Cerebellar nuclear complex (tissue), 1 donor: ENCODE results near the gene PKD1.

Experiments
- DNase-seq, 2 experiments: peaks; one replicate each; lab custom pipeline; 2025; lab: John Stamatoyannopoulos, UW

Gene PKD1

DNA sequence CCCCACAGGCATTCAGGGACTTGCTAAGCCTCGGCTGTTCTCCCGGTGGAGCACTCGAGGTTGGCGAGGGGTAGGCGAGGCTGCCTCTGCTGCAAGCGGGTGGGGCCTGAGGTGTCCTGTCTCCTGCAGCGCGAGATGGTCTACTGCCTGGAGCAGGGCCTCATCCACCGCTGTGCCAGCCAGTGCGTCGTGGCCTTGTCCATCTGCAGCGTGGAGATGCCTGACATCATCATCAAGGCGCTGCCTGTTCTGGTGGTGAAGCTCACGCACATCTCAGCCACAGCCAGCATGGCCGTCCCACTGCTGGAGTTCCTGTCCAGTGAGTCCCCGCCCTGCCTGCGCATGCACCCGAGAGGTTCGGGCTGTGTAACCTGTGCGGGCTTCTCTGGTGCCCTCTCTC lies 61.6 kb downstream of the PKD1 start:
- no peak for DNase-seq

DNA sequence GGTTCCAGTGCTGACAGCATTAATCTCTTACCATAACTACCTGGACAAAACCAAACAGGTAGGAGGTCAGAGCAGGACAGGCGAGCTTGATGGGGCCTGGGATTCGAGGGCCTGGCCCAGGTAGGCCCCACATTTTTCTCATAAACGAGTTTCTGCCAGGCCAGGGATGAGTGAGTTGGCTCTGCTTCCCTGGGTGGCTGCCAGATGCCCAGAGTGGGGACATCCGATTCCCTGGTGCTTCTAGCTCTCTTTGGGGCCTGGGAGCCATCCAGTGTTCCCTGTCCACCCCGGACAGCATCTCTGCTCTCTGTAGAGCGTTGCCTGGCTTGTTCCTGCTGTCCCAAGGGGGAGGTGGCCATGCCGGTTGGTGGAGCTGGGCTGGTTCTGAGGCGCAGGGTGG lies 62.8 kb downstream of the PKD1 start:
- DNase-seq, result no peak

DNA sequence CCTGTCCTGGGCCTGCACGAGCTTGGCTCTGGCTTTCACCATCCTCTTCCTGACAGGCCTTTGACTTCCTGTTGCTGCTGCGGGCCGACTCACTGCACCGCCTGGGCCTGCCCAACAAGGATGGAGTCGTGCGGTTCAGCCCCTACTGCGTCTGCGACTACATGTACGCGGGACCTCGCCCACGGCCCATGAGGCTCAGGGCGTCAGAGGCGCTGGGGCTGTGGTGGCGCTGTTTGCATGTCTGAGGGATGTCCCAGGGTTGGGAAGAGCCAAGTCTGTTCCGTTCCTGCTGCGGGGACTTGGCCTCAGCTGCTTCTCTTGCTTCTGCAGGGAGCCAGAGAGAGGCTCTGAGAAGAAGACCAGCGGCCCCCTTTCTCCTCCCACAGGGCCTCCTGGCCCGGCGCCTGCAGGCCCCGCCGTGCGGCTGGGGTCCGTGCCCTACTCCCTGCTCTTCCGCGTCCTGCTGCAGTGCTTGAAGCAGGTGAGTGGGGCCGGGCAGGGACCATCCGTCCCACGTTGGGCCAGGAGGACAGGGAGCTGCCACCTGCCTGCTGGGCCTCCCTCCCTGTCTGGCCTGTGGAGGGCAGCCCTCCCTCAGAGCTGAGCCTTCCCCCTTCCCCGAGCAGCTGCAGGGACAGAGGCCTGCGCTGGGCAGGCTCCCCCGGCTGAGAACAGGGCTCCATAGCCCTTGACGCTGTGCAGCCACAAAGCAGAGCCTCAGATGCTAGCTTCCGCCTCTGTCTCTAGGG lies 64.1 kb downstream of the PKD1 start:
- DNase-seq, result no peak

DNA sequence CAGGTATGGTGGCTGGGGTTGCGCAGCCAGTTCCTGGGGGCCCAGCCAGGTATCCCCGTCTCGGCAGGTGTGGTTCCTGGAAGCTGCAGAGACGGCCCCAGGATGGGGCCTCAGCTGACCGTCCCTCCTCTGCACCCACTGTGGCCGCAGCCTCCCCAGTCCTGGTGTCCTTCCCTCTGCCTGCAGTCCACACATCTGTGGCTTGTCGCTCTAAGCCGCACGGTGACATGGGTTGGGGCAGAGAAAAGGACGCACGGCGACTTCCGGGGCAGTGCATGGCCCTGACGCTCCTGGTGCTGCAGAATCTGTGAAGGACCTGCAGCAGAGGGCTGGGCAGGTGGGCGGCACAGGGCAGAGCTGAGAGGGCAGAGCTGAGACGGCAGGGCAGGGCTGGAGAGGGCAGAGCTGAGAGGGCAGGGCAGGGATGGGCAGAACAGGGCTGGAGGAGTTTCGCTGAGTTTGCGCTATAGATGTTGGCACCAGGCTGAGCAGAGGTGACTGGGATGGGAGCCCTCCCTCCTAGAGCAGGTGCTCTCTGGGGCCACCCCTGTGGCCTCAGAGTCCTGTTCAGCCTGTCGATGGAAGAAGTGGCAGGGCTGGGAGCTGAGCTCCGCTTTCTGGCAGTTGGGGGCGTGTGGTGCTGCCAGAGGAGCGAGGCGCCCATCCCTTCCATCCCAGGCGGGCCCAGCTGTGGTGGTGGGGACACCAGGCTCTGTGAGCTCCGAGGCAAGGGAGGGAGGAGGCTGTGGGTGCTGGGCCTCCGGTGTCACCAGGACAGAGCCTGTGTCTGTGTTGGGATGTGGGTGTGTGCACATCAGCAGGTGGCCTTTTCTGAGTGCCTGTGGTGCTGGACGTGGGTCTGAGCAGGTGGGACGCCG lies 64.9 kb downstream of the PKD1 start:
- no peak for DNase-seq

DNA sequence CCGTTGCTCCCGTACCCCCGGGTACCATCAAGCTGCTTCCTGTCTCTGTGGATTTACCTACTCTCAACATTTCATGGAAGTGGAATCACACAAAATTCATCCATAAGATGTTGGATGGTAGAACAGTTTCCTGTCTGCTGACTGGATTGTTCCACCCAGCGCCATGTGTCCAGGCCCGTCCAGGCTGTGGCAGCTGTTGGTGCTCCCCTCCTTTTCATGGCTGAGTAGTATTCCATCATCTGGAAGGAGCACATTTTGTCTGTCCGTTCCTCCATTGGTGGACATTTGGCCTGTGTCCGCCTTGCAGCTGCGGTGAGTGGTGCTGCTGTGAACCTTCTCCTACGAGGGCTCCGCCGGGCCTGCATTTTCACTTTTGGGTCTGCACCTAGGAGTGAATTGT lies 69.6 kb downstream of the PKD1 start:
- no peak for DNase-seq

DNA sequence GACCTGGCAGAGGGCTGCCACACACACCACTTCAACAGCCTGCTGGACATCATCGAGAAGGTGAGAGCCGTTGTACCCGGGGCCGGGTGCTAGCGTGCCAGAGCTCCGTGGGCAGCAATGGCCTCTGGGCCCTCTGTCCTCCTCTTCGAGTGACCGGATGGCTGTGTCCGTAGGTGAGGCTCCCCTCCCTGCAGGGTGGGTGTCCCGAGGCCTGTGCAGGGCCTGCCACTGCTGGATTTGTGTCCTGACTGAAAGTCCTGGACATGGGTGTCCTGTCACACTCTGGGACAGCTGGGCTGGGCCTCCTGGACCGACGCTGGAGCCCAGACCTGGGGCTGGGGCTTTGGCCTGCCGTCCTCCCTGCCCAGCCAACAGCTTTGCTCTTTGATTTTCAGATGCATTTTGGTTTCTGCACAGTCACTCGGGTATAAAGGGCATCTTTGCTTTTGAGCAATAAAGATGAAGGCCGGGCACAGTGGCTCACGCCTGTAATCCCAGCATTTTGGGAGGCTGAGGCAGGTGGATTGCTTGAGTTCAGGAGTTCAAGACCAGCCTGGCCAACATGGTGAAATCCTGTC lies 71.2 kb downstream of the PKD1 start:
- DNase-seq, result no peak

DNA sequence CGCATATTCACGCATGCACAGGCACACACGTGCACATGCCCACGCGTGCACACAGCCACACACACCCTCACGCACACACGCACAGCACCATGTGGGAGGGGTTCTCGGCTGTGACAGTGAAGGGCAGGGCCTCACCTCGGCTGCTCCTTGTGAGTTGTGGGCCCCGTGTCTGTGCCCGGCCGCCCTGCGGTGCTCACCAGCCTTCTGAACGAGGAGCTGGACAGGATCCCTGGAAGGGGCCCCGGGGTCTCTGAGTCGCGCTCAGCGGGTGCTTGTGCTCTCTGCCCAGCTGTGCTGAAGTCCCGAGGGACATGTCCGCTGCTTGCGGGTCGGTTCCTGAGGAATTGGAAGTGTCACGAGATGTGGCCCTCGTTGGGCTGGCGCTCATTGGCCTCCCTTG lies 71.8 kb downstream of the PKD1 start:
- DNase-seq, result no peak

DNA sequence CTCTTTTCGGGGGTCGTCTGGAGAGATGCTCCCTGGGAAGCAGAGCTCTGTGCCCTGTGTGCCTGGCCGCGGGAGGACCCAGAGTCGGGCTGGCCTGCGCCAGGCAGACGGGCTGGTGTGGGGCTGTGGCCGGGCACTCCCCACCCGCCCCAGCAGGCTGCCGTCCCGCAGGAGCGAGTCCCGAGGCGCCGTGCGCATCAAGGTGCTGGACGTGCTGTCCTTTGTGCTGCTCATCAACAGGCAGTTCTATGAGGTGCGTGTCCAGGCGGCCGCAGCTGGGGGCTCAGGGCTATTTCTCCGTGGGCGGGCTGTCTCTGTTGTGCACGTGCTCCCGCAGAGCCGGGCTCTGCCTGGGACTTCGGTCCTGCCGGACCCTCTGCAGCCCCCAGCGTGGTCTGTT lies 72.9 kb downstream of the PKD1 start:
- DNase-seq, result no peak

DNA sequence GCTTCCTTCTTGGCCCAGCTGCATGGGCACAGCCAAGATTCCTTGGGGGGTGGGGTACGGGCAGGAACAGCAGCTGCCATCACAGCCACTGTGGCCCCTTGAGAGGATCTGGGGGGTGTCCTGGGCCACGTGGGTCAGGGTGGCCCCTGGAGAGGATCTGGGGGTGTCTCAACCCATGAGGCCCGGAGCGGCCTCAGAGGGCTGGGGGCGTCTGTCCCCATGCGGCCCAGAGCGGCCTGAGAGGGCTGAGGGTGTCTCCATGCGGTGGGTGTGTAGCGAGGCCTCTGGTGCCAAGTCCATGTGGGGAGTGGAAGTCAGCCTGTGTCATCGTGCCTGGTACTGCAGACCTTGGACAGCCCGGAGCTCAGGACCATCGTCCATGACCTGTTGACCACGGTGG lies 74.2 kb downstream of the PKD1 start:
- DNase-seq, result no peak

DNA sequence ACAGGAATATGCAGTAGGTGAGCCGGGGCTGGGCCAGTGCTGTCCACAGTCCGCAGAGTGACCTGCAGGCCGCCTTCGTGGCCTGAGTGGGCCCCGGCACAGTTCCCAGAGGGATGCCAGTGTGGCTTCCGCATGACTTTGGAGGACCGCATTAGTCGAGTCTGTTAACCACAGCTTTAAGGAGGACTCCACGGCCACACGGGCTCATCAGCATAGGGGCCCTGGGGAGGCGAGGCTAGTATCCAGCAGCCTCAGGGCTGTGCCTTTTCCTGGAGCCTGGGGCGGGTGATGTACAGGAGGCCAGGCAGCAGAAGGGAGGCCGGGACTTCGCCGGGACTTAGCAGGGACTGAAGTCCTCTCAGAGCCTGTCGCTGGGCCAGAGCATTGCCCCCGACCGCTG lies 74.7 kb downstream of the PKD1 start:
- DNase-seq, result no peak

DNA sequence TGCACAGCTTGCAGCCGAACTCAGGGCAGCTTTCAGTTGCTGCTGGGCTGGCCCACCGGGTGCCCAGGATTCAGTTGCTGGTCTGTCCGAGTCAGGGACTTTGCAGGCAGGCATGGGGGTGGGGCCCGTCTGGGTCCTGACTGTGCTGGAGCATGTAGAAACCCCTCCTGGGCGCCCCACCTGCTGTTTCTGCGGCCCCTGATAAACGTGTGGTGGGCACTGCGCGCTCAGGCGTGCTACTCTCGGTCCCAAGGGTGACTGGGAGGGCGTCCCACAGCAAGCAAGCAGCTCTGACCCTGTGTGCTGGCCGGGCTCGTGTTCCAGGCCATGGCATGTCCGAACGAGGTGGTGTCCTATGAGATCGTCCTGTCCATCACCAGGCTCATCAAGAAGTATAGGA lies 75.4 kb downstream of the PKD1 start:
- no peak for DNase-seq

DNA sequence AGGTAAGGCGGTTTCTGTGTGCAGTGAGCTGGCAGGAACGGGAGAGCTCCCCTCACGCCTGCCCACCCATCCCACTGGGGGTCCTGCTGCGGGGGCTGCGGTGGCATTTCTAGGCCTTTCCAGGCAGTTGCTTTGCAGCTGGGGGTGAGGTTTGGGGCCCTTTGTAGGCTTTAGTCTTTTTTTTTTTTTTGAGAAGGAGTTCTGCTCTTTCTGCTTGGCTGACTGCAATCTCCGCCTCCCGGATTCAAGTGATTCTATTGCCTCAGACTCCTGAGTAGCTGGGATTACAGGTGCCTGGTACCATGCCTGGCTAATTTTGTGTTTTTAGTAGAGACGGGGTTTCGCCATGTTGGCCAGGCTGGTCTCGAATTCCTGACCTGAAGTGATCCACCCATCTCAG lies 76.8 kb downstream of the PKD1 start:
- DNase-seq, result no peak

DNA sequence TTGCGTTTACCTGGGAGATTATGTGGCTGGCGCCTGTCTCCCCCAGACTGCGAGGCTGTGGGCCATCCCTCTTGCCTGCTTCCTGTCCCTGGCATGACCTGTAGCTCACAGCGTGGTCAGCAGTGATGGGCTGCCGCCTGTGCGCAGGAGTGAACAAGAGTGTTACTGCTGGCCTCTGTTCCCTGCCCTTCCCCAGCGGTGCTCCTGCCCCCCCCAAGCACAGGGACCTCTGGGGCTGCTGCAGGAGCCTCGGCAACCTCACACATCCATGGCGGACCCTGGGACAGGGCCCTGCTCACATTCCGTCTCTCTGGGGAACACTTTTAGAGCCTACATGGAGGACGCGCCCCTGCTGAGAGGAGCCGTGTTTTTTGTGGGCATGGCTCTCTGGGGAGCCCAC lies 77.3 kb downstream of the PKD1 start:
- no peak for DNase-seq

DNA sequence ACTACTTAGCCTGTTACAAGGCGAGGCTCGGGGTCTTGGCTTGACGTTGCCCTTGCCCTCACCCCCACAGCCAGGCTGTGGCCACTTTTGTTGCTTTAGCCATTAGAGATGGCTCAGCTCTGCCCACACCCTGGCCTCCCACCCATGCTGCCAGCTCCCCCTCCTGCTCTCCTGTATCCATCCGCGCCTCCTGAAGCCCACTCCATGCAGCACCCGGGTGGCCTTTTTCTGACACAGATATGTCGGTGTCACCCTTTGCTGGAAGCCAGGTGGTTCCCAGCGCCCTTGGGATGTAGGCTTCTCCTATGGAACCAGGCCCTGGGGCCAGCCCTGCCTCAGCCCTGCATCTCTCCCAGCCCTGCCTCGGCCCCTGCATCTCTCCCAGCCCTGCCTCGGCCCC lies 78.3 kb downstream of the PKD1 start:
- DNase-seq, result no peak

DNA sequence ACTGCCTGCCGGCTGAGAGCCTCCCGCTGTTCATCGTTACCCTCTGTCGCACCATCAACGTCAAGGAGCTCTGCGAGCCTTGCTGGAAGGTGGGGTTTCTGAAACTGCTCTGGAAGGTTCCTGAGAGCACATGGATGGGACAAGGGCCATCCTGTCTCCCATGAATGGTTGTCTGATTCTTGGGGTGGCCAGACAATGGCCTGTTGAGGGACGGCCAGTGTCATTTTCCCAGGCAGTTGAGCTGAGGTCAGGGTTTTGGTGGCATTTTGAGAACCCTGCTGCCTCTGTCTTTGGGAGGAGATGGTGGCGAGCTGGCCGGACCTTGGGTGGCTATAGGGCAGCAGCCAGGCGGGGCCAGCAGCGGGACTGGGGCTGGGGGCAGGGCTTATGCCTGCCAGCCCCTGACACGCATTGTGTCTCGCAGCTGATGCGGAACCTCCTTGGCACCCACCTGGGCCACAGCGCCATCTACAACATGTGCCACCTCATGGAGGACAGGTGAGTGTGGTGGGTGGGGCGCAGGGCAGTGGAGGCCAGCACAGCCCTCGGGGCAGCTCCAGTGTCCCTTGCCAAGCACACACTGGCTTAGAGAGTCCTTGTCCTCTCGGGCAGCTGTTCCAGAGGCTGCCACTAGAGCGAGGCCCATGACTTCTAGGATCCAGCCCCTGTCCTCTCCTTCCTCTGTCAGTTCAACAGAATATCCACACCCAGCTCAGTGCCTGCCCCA lies 78.9 kb downstream of the PKD1 start:
- no peak for DNase-seq

DNA sequence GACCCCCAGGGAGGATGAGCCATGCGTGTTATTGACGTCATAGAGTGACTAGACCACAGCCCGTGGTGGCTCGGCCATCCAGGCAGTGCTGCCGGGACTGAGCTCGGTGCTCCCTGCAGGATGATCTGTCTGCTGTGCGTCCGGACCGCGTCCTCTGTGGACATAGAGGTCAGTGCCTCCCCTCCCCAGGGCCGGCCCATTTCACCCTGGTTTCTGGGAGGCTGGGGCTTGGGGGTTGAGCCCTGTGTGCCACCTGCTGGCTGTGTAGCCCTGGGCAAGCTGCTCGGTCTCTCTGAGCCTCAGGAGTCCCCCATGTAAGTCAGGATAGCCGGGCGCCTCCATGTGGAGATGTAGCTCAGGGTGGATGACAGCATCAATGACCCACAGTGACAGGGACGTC lies 79.6 kb downstream of the PKD1 start:
- DNase-seq, result no peak

DNA sequence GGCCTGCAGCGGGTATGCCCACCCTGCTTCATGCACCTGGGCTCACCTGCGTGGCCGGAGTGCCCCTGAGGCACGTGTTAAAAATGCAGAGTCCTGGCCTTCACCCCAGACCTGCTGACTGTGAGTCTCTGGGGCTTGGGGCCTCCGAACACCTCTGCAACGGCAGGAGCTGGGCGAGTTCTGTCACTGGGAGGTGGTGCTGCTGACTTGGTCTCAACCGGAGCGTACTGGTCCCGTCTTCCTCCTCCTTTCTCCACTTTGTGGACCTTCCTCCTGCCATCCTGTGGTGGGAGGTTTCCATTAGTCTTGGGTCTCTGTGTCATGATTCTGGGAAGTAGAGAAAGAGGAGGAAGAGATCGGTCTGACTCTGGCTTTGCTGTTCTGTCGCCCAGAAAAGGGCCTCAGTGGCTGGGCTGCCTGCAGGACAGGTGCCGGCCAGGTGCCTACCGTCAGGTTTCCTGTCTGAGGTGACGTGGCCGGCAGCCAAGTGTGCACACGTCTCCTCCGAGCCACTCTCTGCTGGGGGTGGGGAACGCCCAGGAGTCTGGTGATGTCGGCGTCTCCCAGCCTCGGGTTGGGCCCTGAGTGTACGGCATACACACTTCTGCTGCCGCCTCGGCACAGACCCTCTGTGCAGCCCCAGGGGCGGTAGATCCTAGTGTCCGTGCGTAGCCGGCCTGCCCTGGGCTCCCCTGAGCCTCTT lies 81.0 kb downstream of the PKD1 start:
- no peak for DNase-seq

DNA sequence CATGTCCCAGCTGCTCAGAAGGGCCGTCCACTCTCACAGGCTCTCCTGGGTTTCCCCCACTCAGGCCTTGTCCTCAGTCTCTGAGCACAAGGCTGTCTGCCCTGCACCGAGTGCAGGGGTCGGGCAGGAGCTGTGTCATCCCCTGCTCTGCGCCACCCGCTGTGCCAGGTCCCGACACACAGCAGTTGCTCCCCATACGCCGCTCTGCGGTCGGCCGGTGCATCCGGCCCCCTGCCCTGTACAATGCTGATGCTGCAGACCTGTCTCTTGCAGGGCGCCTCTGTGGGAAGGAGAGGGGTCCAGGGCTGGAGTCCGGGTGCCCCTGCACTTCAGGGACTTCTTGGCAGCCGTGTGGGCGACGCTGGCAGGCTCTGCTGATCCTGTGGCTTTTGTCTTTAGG lies 81.8 kb downstream of the PKD1 start:
- no peak for DNase-seq

DNA sequence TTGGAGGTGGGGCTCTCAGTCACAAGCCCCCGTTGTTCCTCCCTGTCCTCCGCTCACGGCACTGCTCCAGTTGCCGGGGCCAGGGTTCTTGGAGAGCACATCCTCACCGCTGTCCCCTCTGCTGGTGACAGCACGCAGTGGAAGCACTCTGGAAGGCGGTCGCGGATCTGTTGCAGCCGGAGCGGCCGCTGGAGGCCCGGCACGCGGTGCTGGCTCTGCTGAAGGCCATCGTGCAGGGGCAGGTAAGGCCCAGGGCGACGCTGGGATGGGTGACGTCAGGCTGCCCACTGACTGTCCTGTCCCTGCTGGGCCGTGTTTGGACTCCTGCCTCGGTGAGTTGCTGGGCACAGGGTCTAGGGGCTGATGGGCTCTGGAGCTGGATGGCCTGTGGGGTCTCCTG lies 82.5 kb downstream of the PKD1 start:
- DNase-seq, result no peak

DNA sequence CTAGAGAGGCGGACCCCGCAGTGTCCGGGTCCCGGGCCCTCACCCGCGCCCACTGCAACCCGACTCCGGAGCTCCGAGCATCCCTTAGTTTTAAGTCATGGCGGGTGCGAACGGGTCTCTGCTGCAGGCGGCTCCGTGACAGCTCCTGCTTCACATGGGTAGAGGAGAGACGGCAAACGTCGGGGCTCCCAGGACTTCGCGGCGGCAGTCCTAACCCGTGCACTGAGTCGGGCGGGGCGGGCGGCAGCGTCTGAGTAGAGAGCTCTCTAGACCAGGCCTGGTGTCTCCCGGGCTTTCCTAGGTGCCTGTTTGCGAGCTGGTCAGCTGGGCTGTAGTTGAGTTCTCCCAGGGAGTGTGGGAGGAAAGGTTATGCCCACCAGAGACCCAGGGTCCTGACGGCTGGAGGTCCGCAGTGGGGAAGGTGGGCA lies 87.6 kb downstream of the PKD1 start:
- no peak for DNase-seq

DNA sequence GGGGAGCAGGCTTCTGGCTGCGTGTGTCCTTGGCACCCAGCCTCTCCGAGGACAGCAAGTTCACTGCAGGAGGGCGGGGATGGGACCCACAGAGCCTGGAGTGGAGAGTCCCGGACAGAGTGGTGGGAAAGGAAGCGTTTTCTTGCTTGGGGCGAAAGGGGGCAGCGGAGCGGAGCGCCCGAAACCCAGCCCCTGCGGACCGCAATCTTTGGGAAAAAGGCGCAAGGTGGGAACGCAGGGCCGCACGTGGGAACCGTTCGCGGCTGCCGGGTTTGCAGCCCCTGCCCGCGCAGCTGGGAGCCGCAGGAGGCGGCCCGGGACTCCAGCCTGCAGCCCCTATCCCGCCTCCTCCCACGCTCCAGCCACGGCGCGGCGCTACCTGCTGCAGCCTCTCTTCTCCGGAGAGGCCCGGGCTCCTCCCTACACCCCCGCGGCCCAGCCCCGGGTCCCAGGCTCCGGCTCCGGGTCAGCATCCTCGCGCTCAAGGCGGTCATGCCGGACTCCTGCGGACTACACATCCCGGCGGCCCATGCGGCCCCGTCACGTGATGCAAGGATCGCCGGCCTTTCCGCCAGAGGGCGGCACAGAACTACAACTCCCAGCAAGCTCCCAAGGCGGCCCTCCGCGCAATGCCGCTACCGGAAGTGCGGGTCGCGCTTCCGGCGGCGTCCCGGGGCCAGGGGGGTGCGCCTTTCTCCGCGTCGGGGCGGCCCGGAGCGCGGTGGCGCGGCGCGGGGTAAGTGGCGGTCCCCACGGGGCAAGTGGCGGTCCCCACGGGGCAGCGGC lies 88.2 kb downstream of the PKD1 start, which contains the start of the genes NTHL1 and TSC2:
Gene NTHL1, minus strand, starts transcription at position 505 of the 786 bp plus-strand sequence. Its CDS starts 11 bp downstream, at position 494.
Gene TSC2, plus strand, starts transcription at position 656 of the 786 bp plus-strand sequence. CDS start 631 bp downstream, outside the sequence.
- DNase-seq, result peak; percentile 57 to 86
